22Rv1 (cell line): ENCODE results near the gene NOTCH1.

ENCODE experiments used
- H3K27ac ChIP-seq: fragments of 450-650 bp; 2 replicates; pipeline ENCODE4 v1.5.1; 2017
- CTCF ChIP-seq: fragments of 450-650 bp; IDR thresholded peaks from 2 replicates; pipeline ENCODE4 v1.5.1; 2017; ENCODE audit warnings: mild to moderate bottlenecking
- ZFX ChIP-seq: fragments of 450-650 bp; IDR thresholded peaks from 2 replicates; pipeline ENCODE4 v1.6.1; 2017; ENCODE audit warnings: antibody characterized with exemption, borderline replicate concordance

NOTCH1 gene

GRCh38 chr9:136497916-136498695, 47.7 kb downstream of the NOTCH1 start:
- TF ChIP-seq ZFX, result no peak
- no peak overlapping the region for H3K27ac ChIP-seq

GRCh38 chr9:136496801-136497620, 48.8 kb downstream of the NOTCH1 start:
- no peak overlapping the region for H3K27ac ChIP-seq
- no peak for TF ChIP-seq ZFX
- no peak for TF ChIP-seq CTCF

- TF ChIP-seq ZFX, result no peak
- TF ChIP-seq CTCF, result no peak
- no peak overlapping the region for H3K27ac ChIP-seq
These were observed 49.7 kb downstream of the NOTCH1 start for GRCh38 chr9:136496181-136496580.

GRCh38 chr9:136495238-136495800, 50.5 kb downstream of the NOTCH1 start:
- no peak overlapping the region for H3K27ac ChIP-seq
- TF ChIP-seq ZFX (no peak), CTCF (no peak)

GRCh38 chr9:136494531-136495215, 51.2 kb downstream of the NOTCH1 start:
- no peak for TF ChIP-seq CTCF
- TF ChIP-seq ZFX, result no peak
- H3K27ac ChIP-seq, result no peak overlapping the region

GRCh38 chr9:136494012-136494411, 51.8 kb downstream of the NOTCH1 start:
- no peak for TF ChIP-seq ZFX
- no peak for TF ChIP-seq CTCF
- no peak overlapping the region for H3K27ac ChIP-seq

- no peak overlapping the region for H3K27ac ChIP-seq
- no peak for TF ChIP-seq ZFX
- TF ChIP-seq CTCF, result no peak
These were observed 52.3 kb downstream of the NOTCH1 start for GRCh38 chr9:136493567-136493971.
